HEK293 (cell line): ENCODE results near the gene NEK7.

Experiments
- CTCF ChIA-PET: fragments of 350-600 bp; formaldehyde crosslinking; extraction: SDS; loops from one replicate; lab custom pipeline; 2021; ENCODE audit warnings: antibody characterized with exemption; lab: Yijun Ruan, JAX
- POLR2A ChIA-PET: fragments of 300-600 bp; formaldehyde crosslinking; extraction: SDS; loops from one replicate; lab custom pipeline; 2020; ENCODE audit warnings: antibody characterized with exemption, inconsistent platforms; lab: Yijun Ruan, JAX
- H3K27ac ChIP-seq: fragments of 200-500 bp; sonication (Bioruptor generic); 2 replicates; pipeline ENCODE4 v1.5.1; 2014; ENCODE audit warnings: low read depth, low read length, control low read depth, inconsistent platforms; ENCODE audit errors: extremely low read depth
- H3K36me3 ChIP-seq, 2 experiments: fragments of 200-500 bp in 1 of 2; sonication (Bioruptor generic) in 1 of 2; 1 replicate in 1 of 2; 2 replicates in 1 of 2; pipeline ENCODE4 v1.5.1; 2014 to 2017; ENCODE audit warnings: inconsistent platforms in 2 of 2, low read length in 2 of 2; ENCODE audit not compliant: control insufficient read depth in 2 of 2, insufficient read depth in 1 of 2
- H3K4me1 ChIP-seq: fragments of 200-500 bp; sonication (Bioruptor generic); 2 replicates; pipeline ENCODE4 v1.5.1; 2014; ENCODE audit warnings: mild to moderate bottlenecking, low read length, inconsistent platforms; ENCODE audit not compliant: control insufficient read depth, insufficient read depth
- H3K4me3 ChIP-seq: 2 replicates; pipeline ENCODE4 v1.5.1; 2011; ENCODE audit warnings: low read depth, mild to moderate bottlenecking, control low read depth, low read length, moderate library complexity
- H3K9me3 ChIP-seq: fragments of 200-500 bp; sonication (Bioruptor generic); 2 replicates; pipeline ENCODE4 v1.5.1; 2014; ENCODE audit warnings: low read depth, low read length, inconsistent platforms; ENCODE audit not compliant: control insufficient read depth, insufficient read depth
- ATF2 ChIP-seq: fragments of 450-650 bp; formaldehyde crosslinking; IDR thresholded peaks from 2 replicates; pipeline ENCODE4 v1.5.1; 2016; ENCODE audit warnings: missing biosample characterization, missing genetic modification characterization, low read depth
- ELK4 ChIP-seq: IDR thresholded peaks from 2 replicates; pipeline ENCODE4 v1.6.1; 2011; ENCODE audit warnings: mild to moderate bottlenecking, low read depth, low read length, borderline replicate concordance
- GLI2 ChIP-seq: fragments of 450-650 bp; formaldehyde crosslinking; IDR thresholded peaks from 2 replicates; pipeline ENCODE4; 2017; ENCODE audit warnings: missing biosample characterization, missing genetic modification characterization, low read depth, borderline replicate concordance
- HOXC10 ChIP-seq: sonication (generic); formaldehyde crosslinking; IDR thresholded peaks from 2 replicates; pipeline ENCODE4 v1.8.1; 2023; ENCODE audit warnings: mild to moderate bottlenecking, missing genetic modification reagents
- MZF1 ChIP-seq: fragments of 450-650 bp; formaldehyde crosslinking; IDR thresholded peaks from 2 replicates; pipeline ENCODE4 v1.5.1; 2017; ENCODE audit warnings: missing biosample characterization, missing genetic modification characterization, borderline replicate concordance
- PATZ1 ChIP-seq: fragments of 450-650 bp; formaldehyde crosslinking; IDR thresholded peaks from 2 replicates; pipeline ENCODE4 v1.5.1; 2016; ENCODE audit warnings: missing biosample characterization, missing genetic modification characterization
- PBX3 ChIP-seq: sonication (generic); formaldehyde crosslinking; IDR thresholded peaks from 2 replicates; pipeline ENCODE4 v1.8.1; 2022; ENCODE audit warnings: mild to moderate bottlenecking, moderate library complexity, missing genetic modification reagents
- ZBTB1 ChIP-seq: fragments of 450-650 bp; formaldehyde crosslinking; IDR thresholded peaks from 2 replicates; pipeline ENCODE4 v1.5.1; 2016; ENCODE audit warnings: missing biosample characterization, missing genetic modification characterization
- ZBTB21 ChIP-seq: fragments of 450-650 bp; formaldehyde crosslinking; IDR thresholded peaks from 2 replicates; pipeline ENCODE4 v1.5.1; 2017; ENCODE audit warnings: missing biosample characterization, missing genetic modification characterization
- ZBTB6 ChIP-seq: fragments of 450-650 bp; formaldehyde crosslinking; IDR thresholded peaks from 2 replicates; pipeline ENCODE4 v1.5.1; 2017; ENCODE audit warnings: missing biosample characterization, missing genetic modification characterization
- ZFP69B ChIP-seq: fragments of 450-650 bp; formaldehyde crosslinking; IDR thresholded peaks from 2 replicates; pipeline ENCODE4 v1.5.1; 2016; ENCODE audit warnings: missing biosample characterization, missing genetic modification characterization
- ZNF174 ChIP-seq: fragments of 450-650 bp; formaldehyde crosslinking; IDR thresholded peaks from 2 replicates; pipeline ENCODE4 v1.5.0; 2017; ENCODE audit warnings: missing biosample characterization, mild to moderate bottlenecking, missing genetic modification characterization
- ZNF211 ChIP-seq: fragments of 450-650 bp; formaldehyde crosslinking; IDR thresholded peaks from 2 replicates; pipeline ENCODE4 v1.5.1; 2016; ENCODE audit warnings: low read depth, missing biosample characterization, missing genetic modification characterization
- ZNF239 ChIP-seq: fragments of 450-650 bp; formaldehyde crosslinking; IDR thresholded peaks from 2 replicates; pipeline ENCODE4 v1.5.1; 2016; ENCODE audit warnings: missing biosample characterization, missing genetic modification characterization
- ZNF350 ChIP-seq: fragments of 450-650 bp; formaldehyde crosslinking; IDR thresholded peaks from 2 replicates; pipeline ENCODE4 v1.5.0; 2017; ENCODE audit warnings: missing biosample characterization, mild to moderate bottlenecking, missing genetic modification characterization
- ZNF513 ChIP-seq: fragments of 450-650 bp; IDR thresholded peaks from 2 replicates; pipeline ENCODE4 v1.5.1; 2018; ENCODE audit warnings: missing biosample characterization, missing genetic modification characterization
- ZNF544 ChIP-seq: fragments of 450-650 bp; formaldehyde crosslinking; IDR thresholded peaks from 2 replicates; pipeline ENCODE4 v1.5.0; 2017; ENCODE audit warnings: missing biosample characterization, missing genetic modification characterization
- ZNF571 ChIP-seq: fragments of 450-650 bp; formaldehyde crosslinking; IDR thresholded peaks from 2 replicates; pipeline ENCODE4 v1.5.0; 2017; ENCODE audit warnings: missing biosample characterization, missing genetic modification characterization
- ZNF610 ChIP-seq: fragments of 450-650 bp; formaldehyde crosslinking; IDR thresholded peaks from 2 replicates; pipeline ENCODE4 v1.5.1; 2016; ENCODE audit warnings: missing biosample characterization, missing genetic modification characterization, borderline replicate concordance
- ZNF629 ChIP-seq: fragments of 450-650 bp; formaldehyde crosslinking; IDR thresholded peaks from 2 replicates; pipeline ENCODE4 v1.5.1; 2017; ENCODE audit warnings: missing biosample characterization, missing genetic modification characterization
- ZNF645 ChIP-seq: fragments of 450-650 bp; formaldehyde crosslinking; IDR thresholded peaks from 2 replicates; pipeline ENCODE4; 2016; ENCODE audit warnings: missing biosample characterization, missing genetic modification characterization
- ZNF660 ChIP-seq: fragments of 450-650 bp; IDR thresholded peaks from 2 replicates; pipeline ENCODE4 v1.5.1; 2018; ENCODE audit warnings: missing biosample characterization, mild to moderate bottlenecking, missing genetic modification characterization

NEK7 gene

GRCh38 chr1:198117267-198117666 lies 39.5 kb upstream of the NEK7 start:
- Histone ChIP-seq H3K27ac (no peak overlapping the region), H3K9me3 (no peaks in the 10 kb centered on the region), H3K4me1 (no peaks in the 10 kb centered on the region), H3K36me3 (no peaks in the 10 kb centered on the region), H3K4me3 (no peak overlapping the region)
- no peak for TF ChIP-seq ZFP69B (tag by site-specific recombination)
- no peak for TF ChIP-seq ZNF350
- TF ChIP-seq HOXC10, result no peak
- TF ChIP-seq MZF1 (tag by site-specific recombination), result no peak
- no peak for TF ChIP-seq ELK4
- TF ChIP-seq PATZ1, result no peak
- no peak for TF ChIP-seq ZNF544 (tag by site-specific recombination)
- no peak for TF ChIP-seq ZNF174 (tag by site-specific recombination)
- TF ChIP-seq ZNF239 (tag by site-specific recombination), result no peak
- no peak for TF ChIP-seq ZNF610 (tag by site-specific recombination)
- TF ChIP-seq ZBTB6 (tag by site-specific recombination), result no peak
- TF ChIP-seq ZNF645 (tag by site-specific recombination), result no peak
- TF ChIP-seq ZNF571 (tag by site-specific recombination), result no peak
- no peak for TF ChIP-seq ZNF660 (tag by site-specific recombination)
- no peak for TF ChIP-seq ZNF211 (tag by site-specific recombination)
- TF ChIP-seq GLI2, result no peak
- no peak for TF ChIP-seq ZBTB1
- TF ChIP-seq ZNF513, result no peak
- no peak for TF ChIP-seq ZBTB21 (tag by site-specific recombination)
- ChIA-PET CTCF (interaction anchor here (0.6 to 1.1 kb wide), 3 partner anchors 12 to 114 kb away, joined by 3 to 4 read pairs (median 3); no protein-coding TSS in a partner anchor), POLR2A (interaction anchor here (0.6 to 0.7 kb wide), 2 partner anchors 13 to 114 kb away, joined by 3 to 9 read pairs; no protein-coding TSS in a partner anchor)

GRCh38 chr1:198118134-198118533 lies 38.7 kb upstream of the NEK7 start:
- no peak overlapping the region for H3K4me3 ChIP-seq
- TF ChIP-seq PBX3, result no peak
- 0 out of 2 replicates have a peak, but pooled peaks have one; percentile 31 for TF ChIP-seq ZNF629 (tag by site-specific recombination)
- TF ChIP-seq ZBTB21 (tag by site-specific recombination), result peak; percentile 56
- TF ChIP-seq ATF2, result peak; percentile 66
- H3K27ac ChIP-seq, result no peak overlapping the region

More at GRCh38 chr1:198118134-198118533, 38.7 kb upstream of the NEK7 start:
- Histone ChIP-seq H3K36me3 (no peaks in the 10 kb centered on the region), H3K9me3 (no peaks in the 10 kb centered on the region), H3K4me1 (no peaks in the 10 kb centered on the region)
- POLR2A ChIA-PET, result interaction anchor here (0.6 kb wide), 1 partner anchor 12 kb away, joined by 3 read pairs; no protein-coding TSS in a partner anchor
- CTCF ChIA-PET, result interaction anchor here (1.1 kb wide), 1 partner anchor 114 kb away, joined by 3 read pairs; no protein-coding TSS in a partner anchor
